Pons (tissue), 1 donor: ENCODE data around the gene ADGRL3.
A peak's percentile ranks its signal among the peaks of the same experiment; 100 is the strongest.
"Not testable (repeated sequence)": the region's sequence is repeated elsewhere in the genome, so short reads cannot be mapped to it uniquely, and the experiment has no call there.

Source experiments
- DNase-seq: peaks from one replicate; pipeline ENCODE4 v3.0.0-alpha.2; 2016; ENCODE audit warnings: low spot score

ADGRL3 gene

GRCh38 chr4:61753739-61754138 lies 553.6 kb downstream of the ADGRL3 start:
- DNase-seq, result no peak

GRCh38 chr4:61756937-61757336 lies 556.8 kb downstream of the ADGRL3 start:
- not testable (repeated sequence) for DNase-seq

GRCh38 chr4:61757983-61758382 lies 557.9 kb downstream of the ADGRL3 start:
- not testable (repeated sequence) for DNase-seq

GRCh38 chr4:61758596-61758995 lies 558.5 kb downstream of the ADGRL3 start:
- DNase-seq, result not testable (repeated sequence)

GRCh38 chr4:61759245-61759644 lies 559.1 kb downstream of the ADGRL3 start:
- not testable (repeated sequence) for DNase-seq

- not testable (repeated sequence) for DNase-seq
Observed at GRCh38 chr4:61759885-61760284, 559.8 kb downstream of the ADGRL3 start.

- no peak for DNase-seq
Observed at GRCh38 chr4:61760820-61761219, 560.7 kb downstream of the ADGRL3 start.

- DNase-seq, result no peak
Observed at GRCh38 chr4:61762722-61763627, 562.8 kb downstream of the ADGRL3 start.

GRCh38 chr4:61763682-61764081 lies 563.6 kb downstream of the ADGRL3 start:
- DNase-seq, result no peak

GRCh38 chr4:61764090-61764489 lies 564.0 kb downstream of the ADGRL3 start:
- not testable (repeated sequence) for DNase-seq

- DNase-seq, result not testable (repeated sequence)
Observed at GRCh38 chr4:61769444-61770167, 569.5 kb downstream of the ADGRL3 start.

GRCh38 chr4:61770456-61770855 lies 570.3 kb downstream of the ADGRL3 start:
- DNase-seq, result no peak

GRCh38 chr4:61771056-61771455 lies 570.9 kb downstream of the ADGRL3 start:
- no peak for DNase-seq

GRCh38 chr4:61772126-61772525 lies 572.0 kb downstream of the ADGRL3 start:
- DNase-seq, result no peak

GRCh38 chr4:61773655-61774245 lies 573.6 kb downstream of the ADGRL3 start:
- no peak for DNase-seq

GRCh38 chr4:61782133-61782532 lies 582.0 kb downstream of the ADGRL3 start:
- no peak for DNase-seq

GRCh38 chr4:61783050-61783449 lies 582.9 kb downstream of the ADGRL3 start:
- no peak for DNase-seq

- DNase-seq, result no peak
Observed at GRCh38 chr4:61785761-61786160, 585.6 kb downstream of the ADGRL3 start.

GRCh38 chr4:61786211-61786610 lies 586.1 kb downstream of the ADGRL3 start:
- DNase-seq, result peak; percentile 17

- DNase-seq, result peak; percentile 30
Observed at GRCh38 chr4:61795998-61796397, 595.9 kb downstream of the ADGRL3 start.

- DNase-seq, result no peak
Observed at GRCh38 chr4:61799794-61800193, 599.7 kb downstream of the ADGRL3 start.

- no peak for DNase-seq
Observed at GRCh38 chr4:61805227-61805626, 605.1 kb downstream of the ADGRL3 start.

- DNase-seq, result no peak
Observed at GRCh38 chr4:61805979-61806378, 605.9 kb downstream of the ADGRL3 start.
